Measurements from ENCODE around the gene MARCO. TPM values are rescaled to one million over a fixed set of nuclear protein-coding genes. Genes with fewer than 3 reads are reported as not detected.

Gene MARCO
- total RNA-seq, 4 donors from 2014 or later = 3.3 to 8.2 (median 4.0) TPM

- no peak overlapping the region for H3K27ac ChIP-seq
- no peaks in the 10 kb centered on the region for H3K36me3 ChIP-seq
- H3K27me3 ChIP-seq = no peaks in the 10 kb centered on the region
- TF ChIP-seq POLR2A (IDR thresholded peaks at IDR 0.05) (no peak), CTCF (IDR thresholded peaks at IDR 0.05) (no peak)
- DNase-seq = no peak
- no peaks in the 10 kb centered on the region for H3K9me3 ChIP-seq
- H3K4me1 ChIP-seq = no peaks in the 10 kb centered on the region
- H3K4me3 ChIP-seq = no peak overlapping the region
These were observed 45.9 kb downstream of the MARCO start for GRCh38 chr2:118987886-118988285.

GRCh38 chr2:118988706-118989105 lies 46.7 kb downstream of the MARCO start:
- no peak overlapping the region for H3K27ac ChIP-seq
- DNase-seq = no peak
- no peaks in the 10 kb centered on the region for H3K9me3 ChIP-seq
- H3K4me3 ChIP-seq = no peak overlapping the region
- H3K27me3 ChIP-seq = no peaks in the 10 kb centered on the region
- H3K4me1 ChIP-seq = no peaks in the 10 kb centered on the region
- no peak for TF ChIP-seq POLR2A (IDR thresholded peaks at IDR 0.05)
- H3K36me3 ChIP-seq = no peaks in the 10 kb centered on the region

GRCh38 chr2:118989481-118989880 lies 47.5 kb downstream of the MARCO start:
- Histone ChIP-seq H3K4me3 (no peak overlapping the region), H3K9me3 (no peaks in the 10 kb centered on the region), H3K27ac (no peak overlapping the region), H3K27me3 (no peaks in the 10 kb centered on the region), H3K36me3 (no peaks in the 10 kb centered on the region), H3K4me1 (no peaks in the 10 kb centered on the region)
- TF ChIP-seq CTCF (IDR thresholded peaks at IDR 0.05) (no peak), POLR2A (IDR thresholded peaks at IDR 0.05) (no peak)
- DNase-seq = no peak

- Histone ChIP-seq H3K36me3 (no peaks in the 10 kb centered on the region), H3K27ac (no peak overlapping the region), H3K4me3 (no peak overlapping the region), H3K27me3 (no peaks in the 10 kb centered on the region), H3K4me1 (no peaks in the 10 kb centered on the region), H3K9me3 (no peaks in the 10 kb centered on the region)
- TF ChIP-seq POLR2A (IDR thresholded peaks at IDR 0.05) (no peak), CTCF (IDR thresholded peaks at IDR 0.05) (no peak)
- no peak for DNase-seq
These were observed 49.0 kb downstream of the MARCO start for GRCh38 chr2:118990757-118991545.

- no peak for DNase-seq
These were observed 49.6 kb downstream of the MARCO start for GRCh38 chr2:118991554-118991953.

More at GRCh38 chr2:118991554-118991953, 49.6 kb downstream of the MARCO start:
- no peaks in the 10 kb centered on the region for H3K27me3 ChIP-seq
- no peak overlapping the region for H3K27ac ChIP-seq
- TF ChIP-seq POLR2A (IDR thresholded peaks at IDR 0.05) (no peak), CTCF (IDR thresholded peaks at IDR 0.05) (no peak)
- H3K36me3 ChIP-seq = no peaks in the 10 kb centered on the region
- no peaks in the 10 kb centered on the region for H3K4me1 ChIP-seq
- H3K9me3 ChIP-seq = no peaks in the 10 kb centered on the region
- no peak overlapping the region for H3K4me3 ChIP-seq
